Hematopoietic multipotent progenitor cell treated with erythropoietin and hydrocortisone succinate and interleukin-3 and kit ligand, for 15 days (in vitro differentiated cells): ENCODE measurements around the gene CAMK1D.
A peak's percentile ranks its signal among the peaks of the same experiment; 100 is the strongest.
"Not testable (repeated sequence)": the region's sequence is repeated elsewhere in the genome, so short reads cannot be mapped to it uniquely, and the experiment has no call there.

Source experiments
- DNase-seq: peaks from one replicate; pipeline ENCODE4 v3.0.0-alpha.2; 2015; ENCODE audit warnings: low spot score

The CAMK1D gene

DNA sequence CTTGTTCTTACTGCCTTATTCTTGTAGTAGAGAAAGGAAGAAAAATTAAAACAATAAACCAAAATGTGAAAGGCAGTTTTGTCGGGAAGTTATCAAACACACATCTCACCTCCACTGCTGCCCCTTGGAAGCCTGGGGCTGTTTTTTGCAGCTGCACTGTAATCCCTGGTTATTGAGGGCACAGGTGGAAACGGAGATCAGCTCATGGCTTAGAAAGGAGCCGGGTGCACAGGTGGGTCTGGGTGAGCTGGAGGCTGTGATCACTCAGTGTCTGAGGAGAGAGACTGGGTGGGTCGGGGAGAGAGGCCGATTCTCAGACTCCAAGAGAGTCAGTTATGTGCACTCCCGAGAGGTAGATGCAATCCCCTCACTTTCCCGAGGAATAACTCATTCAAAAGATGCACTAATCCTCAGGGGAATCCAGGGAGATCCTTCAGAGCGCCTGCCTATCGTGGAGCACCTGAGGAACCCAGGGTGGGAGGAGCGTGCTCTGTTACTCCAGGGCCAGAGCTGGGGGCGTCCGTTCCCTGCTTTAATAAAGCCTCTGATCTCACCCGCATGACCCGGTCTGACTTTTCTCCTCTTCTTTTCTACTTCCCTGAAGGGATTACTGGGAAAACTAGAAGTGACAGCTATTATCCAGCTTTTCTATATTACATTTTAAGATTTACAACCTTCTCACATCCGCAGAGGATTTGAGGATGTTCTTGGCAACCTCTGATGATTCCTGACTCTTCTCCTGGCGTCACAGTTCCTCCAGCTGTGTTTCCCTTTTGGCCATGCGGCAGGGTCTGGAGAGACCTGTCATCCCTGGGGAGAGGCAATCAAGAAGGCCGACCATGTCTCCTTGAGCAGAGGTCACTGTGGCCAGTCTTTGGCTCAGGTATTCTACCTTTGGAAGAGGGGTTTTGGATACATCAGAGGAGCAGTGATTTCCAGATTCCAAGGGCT is 82.1 kb downstream of the CAMK1D start:
- no peak for DNase-seq

DNA sequence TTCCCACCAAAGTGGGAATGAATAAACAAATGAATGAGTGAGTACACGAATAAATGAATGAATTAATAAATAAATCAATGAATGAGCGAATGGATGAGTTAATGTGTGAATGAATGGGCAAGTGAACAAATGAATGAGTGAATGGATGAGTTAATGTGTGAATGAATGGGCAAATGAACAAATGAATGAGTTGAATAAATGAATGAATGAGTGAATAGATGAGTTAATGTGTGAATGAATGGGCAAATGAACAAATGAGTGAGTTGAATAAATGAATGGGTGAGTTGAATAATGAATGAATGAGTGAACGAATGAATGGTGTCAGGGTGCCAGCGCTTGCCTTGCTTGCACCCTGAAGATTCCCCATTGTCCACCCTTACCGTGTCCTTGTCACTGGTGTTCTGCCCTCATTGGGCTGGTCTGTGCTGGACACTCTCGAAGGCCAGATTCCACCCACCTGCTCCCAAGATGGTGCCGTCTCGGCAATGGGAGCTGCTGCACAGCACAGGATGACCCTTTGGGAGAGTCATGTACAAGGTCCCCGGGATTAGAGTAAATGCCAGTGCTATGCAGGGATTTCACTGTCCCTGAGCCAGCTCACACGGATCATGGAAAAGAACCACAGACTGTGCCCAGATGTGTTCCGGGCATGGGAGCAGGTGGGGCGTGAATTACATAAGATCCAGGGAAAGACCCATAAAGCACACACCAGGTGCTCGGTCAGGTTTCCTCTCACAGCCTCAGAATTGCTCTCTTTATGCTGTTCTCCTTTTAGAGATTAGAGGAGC is 83.2 kb downstream of the CAMK1D start:
- DNase-seq: no peak

DNA sequence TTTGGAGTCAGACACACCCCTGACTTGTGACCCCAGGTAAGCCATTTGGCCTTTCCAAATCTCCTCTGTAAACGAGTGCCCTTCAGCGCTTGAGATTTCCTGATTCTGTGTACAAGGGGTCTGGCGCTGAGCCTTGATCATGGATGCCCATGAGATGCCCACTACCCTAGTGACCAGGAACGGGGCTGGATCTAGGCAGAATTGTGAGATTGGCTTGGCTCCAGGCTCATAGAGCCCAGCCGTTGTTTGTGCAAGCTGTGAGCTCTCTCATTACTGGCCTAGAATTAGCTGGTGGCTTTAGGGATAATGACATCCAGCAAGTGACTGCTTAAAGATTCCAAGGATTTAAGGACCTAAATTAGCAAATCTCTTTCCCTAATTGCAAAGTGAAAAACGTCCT is 84.9 kb downstream of the CAMK1D start:
- DNase-seq: no peak

DNA sequence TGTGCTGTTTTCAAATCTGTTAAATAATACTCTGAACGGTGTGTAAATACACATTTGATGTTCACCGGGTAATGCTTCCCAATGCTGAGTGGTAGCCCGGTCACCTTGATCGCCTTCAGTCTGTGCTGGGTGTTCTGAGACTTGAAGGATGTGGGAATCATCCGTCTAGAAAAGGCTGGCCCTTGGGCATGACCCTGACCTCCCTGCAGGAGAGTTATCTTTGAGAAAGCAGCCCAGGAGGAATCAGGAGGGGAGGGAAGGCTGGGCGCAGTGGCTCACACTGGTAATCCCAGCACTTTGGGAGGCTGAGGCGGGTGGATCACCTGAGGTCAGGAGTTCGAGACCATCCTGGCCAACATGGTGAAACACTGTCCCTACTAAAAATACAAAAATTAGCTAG is 85.3 kb downstream of the CAMK1D start:
- DNase-seq: not testable (repeated sequence)

DNA sequence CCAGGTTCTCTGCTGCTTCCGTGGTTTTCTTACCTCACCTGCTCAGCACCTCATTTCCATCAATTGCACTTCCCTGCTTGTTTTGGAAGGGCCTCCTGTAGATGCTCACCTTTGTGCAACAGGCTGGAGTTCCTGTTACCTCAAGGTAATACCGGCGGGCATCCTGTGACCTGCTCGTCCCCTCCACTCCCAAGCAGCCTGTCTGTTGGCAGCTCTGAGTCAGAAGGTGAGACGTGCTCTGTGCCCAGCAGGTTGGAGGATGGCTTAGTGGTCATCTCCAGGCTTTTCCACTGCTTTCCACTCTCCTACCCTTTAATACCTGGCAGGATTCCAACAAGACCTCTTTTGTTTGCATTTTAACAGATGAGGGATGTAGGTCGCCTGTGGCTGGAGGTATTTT is 86.0 kb downstream of the CAMK1D start:
- DNase-seq: no peak

DNA sequence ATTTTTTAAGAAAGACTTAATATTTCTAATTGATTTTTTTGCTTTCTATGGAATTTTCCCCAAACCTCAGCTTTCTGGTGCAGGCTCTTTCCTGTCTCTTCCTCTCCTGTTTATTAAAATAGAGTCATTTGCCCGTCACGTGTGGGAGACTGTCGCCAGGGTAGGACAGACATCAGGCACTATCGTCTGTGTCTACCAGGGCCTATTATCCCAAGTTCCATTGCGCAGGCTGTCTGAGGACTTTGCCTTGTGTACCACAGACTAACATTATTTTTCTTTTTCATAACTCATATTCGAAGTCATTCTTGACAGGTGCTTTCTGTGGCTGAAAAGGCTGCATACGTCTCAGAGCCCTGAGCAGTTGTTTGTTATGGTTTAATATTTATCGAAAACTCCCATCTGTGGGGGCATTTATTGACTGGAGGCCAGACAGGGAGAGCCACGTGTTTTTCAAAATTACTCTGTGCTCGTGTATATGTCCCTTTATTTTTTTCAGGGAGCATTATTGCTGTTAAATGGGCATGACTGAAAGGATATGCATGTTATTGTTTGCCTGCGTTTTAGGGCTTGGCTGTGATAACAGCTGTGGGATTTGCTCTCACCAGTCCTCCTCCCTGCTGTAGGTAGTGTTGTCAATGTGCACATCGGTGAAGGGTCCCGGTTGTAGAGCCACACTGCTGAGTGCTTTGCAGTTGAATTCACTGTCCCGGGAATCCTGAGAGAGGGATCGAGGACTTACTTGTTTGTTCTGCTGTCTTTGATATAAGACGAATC is 89.8 kb downstream of the CAMK1D start:
- no peak for DNase-seq

DNA sequence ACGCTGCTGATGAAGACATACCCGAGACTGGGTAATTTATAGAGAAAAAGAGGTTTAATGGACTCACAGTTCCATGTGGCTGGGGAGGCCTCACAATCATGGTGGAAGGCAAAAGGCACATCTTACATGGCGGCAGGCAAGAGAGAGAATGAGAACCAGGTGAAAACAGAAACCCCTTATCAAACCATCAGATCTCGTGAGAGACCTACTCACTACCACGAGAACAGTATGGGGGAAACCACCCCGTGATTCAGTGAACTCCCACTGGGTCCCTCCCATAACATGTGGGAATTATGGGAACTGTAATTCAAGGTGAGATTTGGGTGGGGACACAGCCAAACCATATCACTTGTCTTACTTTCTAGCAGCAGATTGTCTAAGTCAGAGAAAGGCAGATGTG is 90.4 kb downstream of the CAMK1D start:
- DNase-seq: not testable (repeated sequence)

DNA sequence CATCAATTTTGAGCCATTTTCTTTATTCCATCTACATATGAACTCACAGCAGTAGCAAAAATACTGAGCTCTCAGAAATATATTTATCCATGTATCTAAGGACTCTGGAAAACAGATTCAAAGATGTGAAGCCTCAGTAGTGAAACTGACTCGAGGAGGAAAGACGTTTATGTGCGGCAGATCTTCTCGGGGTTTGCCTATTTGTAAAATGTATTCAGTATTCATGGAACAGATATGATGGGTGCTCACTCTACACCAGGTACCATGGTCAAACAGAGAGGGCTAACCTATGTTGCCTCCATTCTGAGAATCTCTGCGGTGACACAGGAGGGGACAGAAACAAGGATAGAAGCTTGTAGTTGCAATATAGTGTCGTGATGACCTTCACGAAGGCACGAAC is 93.7 kb downstream of the CAMK1D start:
- DNase-seq: no peak

DNA sequence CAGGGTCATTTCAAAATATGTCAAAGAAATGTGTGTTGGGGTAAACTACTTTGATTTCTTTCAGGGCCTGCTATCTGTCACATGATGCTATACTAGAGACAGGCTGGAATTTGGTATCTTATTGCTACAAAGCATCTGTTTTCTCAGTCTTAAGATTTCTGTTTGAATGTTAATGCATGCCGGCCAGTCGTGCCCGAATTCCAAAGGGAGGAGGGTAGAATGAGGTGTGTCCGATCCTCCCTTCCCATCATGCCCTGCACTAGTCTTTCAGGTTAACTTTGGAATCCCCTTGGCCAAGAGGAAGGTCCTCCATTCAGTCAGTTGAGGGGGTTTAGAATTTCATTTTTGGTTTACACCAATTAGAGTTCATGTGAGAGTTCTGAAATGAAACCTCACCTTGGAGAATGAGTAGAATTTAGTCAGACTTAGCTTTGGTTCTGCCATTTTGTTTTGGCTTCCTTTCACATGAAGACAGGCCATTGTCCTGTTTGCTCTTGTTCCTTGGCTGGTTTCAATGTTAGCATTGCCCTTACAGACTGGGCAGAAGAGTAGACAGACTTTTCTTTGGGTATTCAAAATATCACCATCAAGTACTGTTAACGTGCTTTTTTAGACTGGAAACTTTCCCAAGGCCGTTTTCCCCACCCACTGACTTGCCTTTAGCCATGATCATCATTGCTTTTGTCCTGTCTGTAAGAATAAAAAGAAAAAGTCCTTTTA is 95.8 kb downstream of the CAMK1D start:
- no peak for DNase-seq

DNA sequence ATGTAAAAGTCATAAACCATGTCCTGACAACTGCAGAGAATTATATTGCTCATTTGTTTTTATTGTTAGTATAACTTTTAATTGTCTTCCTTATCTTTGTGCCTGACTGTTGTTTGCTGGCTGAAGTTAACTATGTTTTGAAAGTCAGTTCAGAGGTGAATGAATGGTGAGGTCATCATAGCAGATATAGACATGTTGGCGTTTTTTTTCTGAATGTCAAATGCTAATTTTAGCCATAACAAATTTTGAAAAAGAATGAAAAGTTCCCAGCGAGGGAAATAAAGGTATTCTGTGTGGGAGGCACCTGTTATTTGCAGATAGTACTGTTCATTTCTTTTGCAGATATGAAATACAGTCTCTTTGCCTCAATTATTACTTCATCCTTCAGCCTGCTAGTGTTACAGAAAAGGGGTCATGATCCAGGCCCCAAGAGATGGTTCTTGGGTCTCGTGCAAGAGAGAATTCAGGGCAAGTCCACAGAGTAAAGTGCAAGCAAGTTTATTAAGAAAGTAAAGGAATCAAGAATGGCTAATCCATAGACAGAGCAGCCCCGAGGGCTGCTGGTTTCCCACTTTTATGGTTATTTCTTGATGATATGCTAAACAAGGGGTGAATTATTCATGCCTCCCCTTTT is 96.5 kb downstream of the CAMK1D start:
- DNase-seq: no peak

DNA sequence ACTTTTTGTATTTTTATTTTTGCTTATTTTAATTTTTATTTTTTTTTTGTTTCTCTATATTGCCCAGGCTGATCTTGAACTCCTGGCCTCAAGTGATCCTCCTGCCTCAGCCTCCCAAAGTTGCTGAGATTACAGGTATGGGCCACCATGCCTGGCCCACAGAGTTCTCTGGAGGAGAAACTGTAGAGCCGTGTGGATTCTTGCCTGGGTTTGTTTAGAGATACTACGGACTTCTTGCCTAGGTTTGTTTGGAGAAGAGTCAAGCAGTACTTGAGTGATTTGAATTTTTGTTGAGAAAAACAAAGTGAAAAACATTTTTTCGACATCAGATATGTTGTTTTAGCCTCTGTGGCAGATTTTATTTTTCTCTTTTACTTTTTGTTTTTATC is 99.0 kb downstream of the CAMK1D start:
- no peak for DNase-seq

DNA sequence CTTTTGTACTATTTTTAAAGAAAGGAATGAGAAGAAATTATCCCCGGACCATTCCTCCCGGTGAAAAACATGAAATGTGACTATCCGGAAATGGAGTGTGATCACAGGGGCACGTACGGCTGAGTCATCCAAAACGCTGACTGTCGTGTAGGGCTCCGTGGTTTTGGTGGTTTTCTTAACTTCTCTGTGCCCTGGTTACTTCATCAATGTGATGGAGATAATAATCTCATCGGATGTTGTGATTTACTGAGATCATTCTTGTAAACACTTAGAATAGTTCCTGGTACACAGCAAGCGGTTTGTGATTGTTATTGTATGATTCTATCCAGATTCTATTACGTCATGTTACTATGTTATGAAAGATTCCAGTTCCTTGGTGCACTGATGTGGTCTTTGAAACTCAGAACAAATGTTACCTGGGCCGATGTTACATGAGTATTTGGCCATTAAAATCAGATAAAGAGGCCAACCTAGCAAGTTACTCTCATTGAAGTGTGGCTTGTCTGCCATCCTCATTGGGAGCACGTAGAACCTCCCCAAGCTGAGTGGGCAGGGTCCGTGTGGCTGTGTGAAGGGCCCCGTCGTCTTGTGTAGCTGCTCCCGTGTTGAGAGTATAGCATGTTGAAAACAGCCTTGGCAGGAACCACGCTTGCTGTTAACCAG is 99.5 kb downstream of the CAMK1D start:
- peak; percentile 33 for DNase-seq

DNA sequence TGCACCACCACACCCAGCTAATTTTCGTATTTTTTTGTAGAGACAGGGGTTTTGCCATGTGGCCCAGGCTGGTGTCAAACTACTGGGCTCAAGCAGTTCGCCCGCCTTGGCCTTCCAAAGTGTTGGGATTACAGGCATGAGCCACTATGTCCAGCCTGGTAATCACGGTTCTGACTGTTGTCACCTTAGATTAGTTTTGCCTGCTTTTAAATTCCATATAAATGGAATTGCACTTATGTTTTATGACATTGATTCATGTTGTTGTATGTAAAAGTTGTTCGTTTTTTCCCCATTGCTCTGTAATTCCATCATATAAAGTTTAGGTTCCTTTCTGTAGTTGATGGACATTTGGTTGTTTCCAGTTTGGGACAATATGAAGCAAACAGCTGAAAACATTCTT is 106.0 kb downstream of the CAMK1D start:
- no peak for DNase-seq

DNA sequence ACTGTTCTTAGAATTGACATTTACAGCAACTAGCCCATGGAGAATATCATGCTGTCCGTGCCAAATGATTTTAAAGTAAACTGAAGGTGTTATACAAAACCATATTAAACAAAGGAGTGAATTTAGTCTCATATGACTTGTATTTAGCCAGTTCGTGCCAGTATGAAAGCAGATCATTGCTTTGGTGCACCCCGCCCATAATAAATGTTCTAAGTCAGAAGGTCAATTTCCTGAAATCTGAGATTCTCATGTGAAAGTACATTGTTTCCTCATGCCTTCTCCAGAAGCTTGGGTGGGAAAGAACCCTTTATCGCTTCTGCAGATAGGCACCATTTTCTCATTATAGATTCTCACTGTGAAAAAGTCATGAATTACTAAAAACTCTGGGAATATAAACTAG is 106.4 kb downstream of the CAMK1D start:
- DNase-seq: no peak

DNA sequence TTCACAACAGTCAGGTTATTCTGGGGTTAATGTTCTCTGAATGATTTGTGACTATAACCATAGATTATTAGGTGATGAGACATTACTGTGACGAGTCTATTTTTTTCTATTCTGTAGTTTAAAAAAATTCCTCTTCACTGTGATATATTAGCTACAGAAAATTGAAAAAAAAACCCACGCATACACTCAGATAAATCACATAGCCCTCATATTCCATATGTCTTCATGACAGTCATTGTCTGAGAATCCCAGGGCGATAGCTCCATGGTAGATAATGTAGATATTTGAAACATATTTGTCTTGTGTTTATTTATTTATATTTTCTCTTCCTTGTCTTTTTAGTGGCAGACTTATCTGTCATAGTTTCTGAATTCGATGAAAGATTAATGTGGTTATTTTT is 110.0 kb downstream of the CAMK1D start:
- DNase-seq: no peak

DNA sequence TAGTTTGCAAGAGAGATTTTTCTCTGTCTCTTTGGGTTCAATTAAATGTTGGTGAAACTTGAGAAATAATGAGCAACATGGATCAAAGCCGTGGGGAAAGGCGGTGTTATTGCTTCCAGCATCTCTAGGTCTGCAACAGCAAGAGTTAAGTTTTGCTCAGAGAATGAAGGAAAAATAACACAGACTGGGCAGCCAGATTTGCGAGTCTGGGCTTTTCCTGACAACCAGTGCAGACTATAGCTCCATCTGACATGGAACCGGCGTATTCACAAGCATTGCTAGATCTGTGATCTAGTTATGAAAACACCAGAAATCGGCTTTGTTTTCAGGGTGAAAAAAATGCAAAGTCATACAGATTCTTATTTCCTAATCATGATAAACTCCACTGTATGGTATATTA is 110.4 kb downstream of the CAMK1D start:
- no peak for DNase-seq

DNA sequence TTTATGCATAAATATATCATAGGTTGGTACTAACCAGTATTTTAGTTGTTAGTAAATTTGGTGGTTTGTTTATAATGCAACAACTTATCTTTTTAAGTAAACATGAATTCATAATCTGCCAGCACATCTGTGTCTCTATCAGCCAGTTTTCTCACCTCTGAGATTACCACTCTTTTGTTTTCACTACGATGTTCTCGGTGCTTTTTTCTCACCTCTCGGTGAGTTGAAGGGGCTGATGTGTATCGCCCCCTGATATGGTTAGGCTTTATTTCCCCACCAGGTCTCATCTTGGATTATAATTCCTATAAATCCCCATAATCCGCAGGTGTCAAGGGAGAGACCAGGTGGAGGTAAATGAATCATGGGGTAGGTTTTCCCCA is 114.1 kb downstream of the CAMK1D start:
- no peak for DNase-seq

DNA sequence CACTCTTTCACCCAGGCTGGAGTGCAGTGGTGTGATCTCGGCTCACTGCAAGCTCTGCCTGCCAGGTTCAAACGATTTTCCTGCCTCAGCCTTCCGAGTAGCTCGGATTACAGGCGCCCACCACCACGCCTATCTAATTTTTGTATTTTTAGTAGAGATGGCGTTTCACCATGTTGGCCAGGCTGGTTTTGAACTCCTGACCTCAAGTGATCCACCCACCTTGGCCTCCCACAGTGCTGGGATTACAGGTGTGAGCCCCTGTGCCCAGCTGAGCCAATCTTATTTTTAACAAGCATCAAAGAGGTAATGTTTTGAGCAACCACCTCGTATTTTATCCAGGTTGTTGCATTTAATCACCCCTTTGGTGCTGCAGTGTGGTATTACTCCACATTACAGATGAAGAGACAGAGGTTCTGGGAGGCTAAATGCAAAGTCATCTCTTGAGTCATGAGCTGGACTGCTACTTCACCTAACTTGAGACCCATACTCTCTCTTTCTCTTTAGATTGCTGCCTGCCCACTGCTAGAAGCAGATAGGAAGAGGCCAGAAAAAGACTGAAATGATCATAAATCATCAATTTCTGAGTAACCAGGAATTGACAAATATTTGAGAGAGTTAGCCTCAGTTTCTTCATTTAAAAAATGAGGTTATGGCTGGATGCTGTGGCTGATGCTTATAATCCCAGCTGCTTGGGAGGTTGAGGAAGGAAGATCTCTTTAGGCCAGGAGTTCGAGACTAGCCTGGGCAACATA is 116.2 kb downstream of the CAMK1D start:
- peak; percentile 52 for DNase-seq

DNA sequence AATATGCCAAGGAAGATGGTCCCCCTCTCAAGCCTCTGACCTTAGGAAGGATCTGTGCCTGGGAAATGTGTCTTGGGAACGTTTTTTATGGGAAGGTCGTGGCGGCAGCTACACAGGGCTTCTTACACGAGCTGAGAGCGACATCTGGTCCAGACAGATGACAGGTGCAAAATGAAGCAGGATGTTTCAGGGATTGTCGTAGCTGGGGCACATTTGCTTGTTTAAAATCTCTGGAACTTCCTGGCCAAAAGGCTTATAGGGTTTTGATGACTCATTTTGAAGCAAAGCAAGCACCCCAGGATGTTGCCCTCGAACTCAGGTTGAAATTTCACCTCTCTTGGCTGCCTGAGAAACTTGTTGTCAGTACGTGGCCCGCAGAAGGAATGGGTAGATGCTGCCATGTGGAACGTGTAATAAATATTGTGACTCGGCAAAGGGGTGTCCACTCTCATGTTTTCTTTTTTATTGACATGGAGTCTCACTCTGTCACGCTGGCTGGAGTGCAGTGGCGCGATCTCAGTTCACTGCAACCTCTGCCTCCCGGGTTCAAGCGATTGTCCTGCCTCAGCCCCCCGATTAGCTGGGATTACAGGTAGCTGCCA is 117.5 kb downstream of the CAMK1D start:
- DNase-seq: no peak

DNA sequence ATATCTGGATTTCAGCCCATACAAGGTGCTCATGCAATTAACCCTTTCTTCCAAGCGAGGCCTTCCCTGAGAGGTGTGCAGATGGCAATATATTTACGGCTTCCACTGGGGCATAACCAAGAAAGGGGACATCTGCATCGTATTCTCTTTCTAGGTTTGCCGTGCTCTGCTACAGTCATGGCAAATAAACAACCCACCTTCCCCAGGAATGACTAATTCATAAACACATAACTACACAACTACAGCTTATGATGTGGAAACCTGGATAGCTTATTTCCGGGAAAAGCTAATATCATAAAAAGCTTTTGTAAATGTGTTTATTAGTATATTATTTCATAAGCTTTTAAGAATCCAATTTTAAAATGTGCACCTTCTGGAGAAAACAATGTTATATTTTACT is 120.0 kb downstream of the CAMK1D start:
- no peak for DNase-seq
